K562 (cell line): ENCODE data around the gene SMPDL3B. TPM values are rescaled to one million over a fixed set of nuclear protein-coding genes. Genes with fewer than 3 reads are reported as not detected.
A peak's percentile ranks its signal among the peaks of the same experiment; 100 is the strongest.

Experiments used
- ATAC-seq: fragments of 200-7000 bp; cut with Tn5 transposase; 3 replicates; pipeline ENCODE4 v1.9.1; 2020; ENCODE audit warnings: moderate library complexity
- BruUV-seq: library from RNA; stranded (reverse); fragments of 400-500 nt; replicated peaks from 2 replicates; lab custom pipeline; 2021; lab: Mats Ljungman, UMichigan
- CTCF ChIA-PET: fragments of 300-600 bp; formaldehyde crosslinking; extraction: SDS; loops from one replicate; lab custom pipeline; 2021; ENCODE audit warnings: low intra/inter-chr PET ratio; lab: Yijun Ruan, JAX
- POLR2A ChIA-PET: fragments of 300-600, 350-650 bp; sonication (Branson Sonifier 250); formaldehyde crosslinking; extraction: SDS; loops from one replicate; lab custom pipeline; 2021; ENCODE audit warnings: antibody characterized with exemption, inconsistent platforms; lab: Yijun Ruan, JAX
- DNase-seq, 4 experiments: peaks; one replicate each; pipeline versions ENCODE4 v3.0.0 to v3.0.0-alpha.2; 2011 to 2018; ENCODE audit warnings: low spot score in 3 of 4, mixed read lengths in 3 of 4; ENCODE audit errors: extremely low read depth in 1 of 4
- FAIRE-seq: peaks from 2 replicates; lab custom pipeline; 2011; peaks lifted over from hg19 to GRCh38; lab: Jason Lieb, UNC
- H2AFZ ChIP-seq: 2 replicates; pipeline ENCODE4 v1.6.0; 2011; ENCODE audit warnings: low read depth, low read length, control low read depth, inconsistent platforms
- H3K27ac ChIP-seq: fragments of 200-600 bp; 3 replicates; pipeline ENCODE4 v1.8.0; 2011; ENCODE audit warnings: low read depth, mild to moderate bottlenecking, control low read depth, inconsistent platforms, low read length, moderate library complexity, mixed read lengths; ENCODE audit errors: extremely low read depth
- H3K27me3 ChIP-seq, 2 experiments: fragments of 300-600 bp in 1 of 2; 2 replicates in 1 of 2; 3 replicates in 1 of 2; pipeline versions ENCODE4 v1.6.0 to v1.8.0; 2011; ENCODE audit warnings: inconsistent platforms in 2 of 2, low read length in 2 of 2, mild to moderate bottlenecking in 1 of 2, mixed read lengths in 1 of 2, moderate library complexity in 1 of 2; ENCODE audit not compliant: control insufficient read depth in 2 of 2, insufficient read depth in 2 of 2
- H3K36me3 ChIP-seq: fragments of 300-600 bp; 3 replicates; pipeline ENCODE4 v1.8.0; 2011; ENCODE audit warnings: mild to moderate bottlenecking, low read length, inconsistent platforms; ENCODE audit not compliant: control insufficient read depth, insufficient read depth
- H3K4me1 ChIP-seq, 2 experiments: fragments of 200-600 bp in 1 of 2; replicated peaks in 1 of 2; 2 replicates in 1 of 2; 3 replicates in 1 of 2; pipeline versions ENCODE4 v1.5.1 to v1.8.0; 2011; ENCODE audit warnings: inconsistent platforms in 2 of 2, low read length in 2 of 2, mild to moderate bottlenecking in 1 of 2, mixed read lengths in 1 of 2, moderate library complexity in 1 of 2; ENCODE audit not compliant: control insufficient read depth in 2 of 2, insufficient read depth in 2 of 2
- H3K4me2 ChIP-seq: 2 replicates; pipeline ENCODE4 v1.6.1; 2011; ENCODE audit warnings: low read length, control low read depth, inconsistent platforms, mixed read lengths; ENCODE audit not compliant: insufficient read depth
- H3K4me3 ChIP-seq: fragments of 200-600 bp; sonication (generic), shearing (Covaris generic); 2 replicates; pipeline ENCODE4 v1.5.1; 2016; ENCODE audit warnings: control low read depth, inconsistent platforms
- H3K79me2 ChIP-seq: fragments of 200-600 bp; 3 replicates; pipeline ENCODE4 v1.8.0; 2011; ENCODE audit warnings: low read length, inconsistent platforms; ENCODE audit not compliant: control insufficient read depth, insufficient read depth
- H3K9ac ChIP-seq, 2 experiments: 2 replicates each; pipeline versions ENCODE4 v1.6.0 to v1.6.1; 2011; ENCODE audit warnings: low read depth in 2 of 2, low read length in 2 of 2, control low read depth in 1 of 2, inconsistent platforms in 1 of 2, mild to moderate bottlenecking in 1 of 2, mixed read lengths in 1 of 2; ENCODE audit not compliant: insufficient read depth in 1 of 2
- H3K9me1 ChIP-seq: one replicate; pipeline ENCODE4 v1.6.0; 2011; ENCODE audit warnings: inconsistent platforms, mild to moderate bottlenecking, low read length, moderate library complexity; ENCODE audit not compliant: control insufficient read depth, insufficient read depth
- H3K9me3 ChIP-seq: replicated peaks from 2 replicates; pipeline ENCODE4 v1.5.1; 2011; ENCODE audit warnings: low read depth, low read length, inconsistent platforms; ENCODE audit not compliant: control insufficient read depth, insufficient read depth
- H4K20me1 ChIP-seq: replicated peaks from 2 replicates; pipeline ENCODE4 v1.6.1; 2011; ENCODE audit warnings: low read length, inconsistent platforms, mixed read lengths; ENCODE audit not compliant: control insufficient read depth, insufficient read depth
- KAT7 ChIP-seq: sonication (generic); formaldehyde crosslinking; IDR thresholded peaks from 2 replicates; pipeline ENCODE4 v1.8.0; 2022; ENCODE audit warnings: missing genetic modification reagents, mild to moderate bottlenecking, borderline replicate concordance
- NFIC ChIP-seq: fragments of 450-650 bp; IDR thresholded peaks from 2 replicates; pipeline ENCODE4 v1.6.1; 2017; ENCODE audit warnings: mild to moderate bottlenecking, inconsistent platforms
- NFIX ChIP-seq: fragments of 250-450 bp; sonication (Bioruptor Pico); IDR thresholded peaks from 2 replicates; pipeline ENCODE4 v1.4.0; 2020; ENCODE audit warnings: low read depth, mild to moderate bottlenecking, moderate library complexity
- POLR2AphosphoS2 ChIP-seq: IDR thresholded peaks from 2 replicates; pipeline ENCODE4 v1.6.1; 2012; ENCODE audit warnings: low read length, improper control_type of control experiment
- ZNF316 ChIP-seq: fragments of 450-650 bp; IDR thresholded peaks from 2 replicates; pipeline ENCODE4 v1.6.1; 2016
- WGBS: fragments of 100-300 bp; shearing (Covaris generic); methylation state at CpG from one replicate; pipeline ENCODE4 v1.1.6; 2016; ENCODE audit warnings: low coverage, mixed read lengths; ENCODE audit not compliant: insufficient coverage; ENCODE audit errors: missing lambda C conversion rate; 5-methylcytosine and 5-hydroxymethylcytosine counted together
- in situ Hi-C: fragments of 300-500 bp; cut with MboI; formaldehyde crosslinking; loops from 4 replicates; pipeline ENCODE4 v1.15.0; 2018; ENCODE audit warnings: inconsistent platforms, mixed read lengths
- intact Hi-C: fragments of 100-400 bp; cut with micrococcal nuclease; formaldehyde crosslinking; loops from 2 replicates; pipeline ENCODE4 v1.14.2; 2022
- polyA plus RNA-seq, 8 experiments: library from polyadenylated mRNA; depleted of rRNA in 4 of 8; stranded (reverse) in 5 of 8; unstranded in 3 of 8; fragments of >200 nt; fragmentation: Nextera tagmentation in 2 of 8; fragmentation: Illumina TruSeq in 1 of 8; extraction: Ambion mirVana in 2 of 8; extraction: Trizol in 1 of 8; gene quantifications; 2 replicates each; pipeline versions ENCODE4 v1.2.1 to v1.2.3, GENCODE V29; 2011 to 2014; ENCODE audit warnings: inconsistent platforms in 1 of 8, missing spikeins in 1 of 8
- total RNA-seq, 7 experiments: library from RNA; depleted of rRNA in 6 of 7; stranded (reverse); fragments of >200 nt in 6 of 7; fragmentation: Illumina TruSeq in 2 of 7; extraction: Trizol in 2 of 7; gene quantifications; 2 replicates each; pipeline versions ENCODE4 v1.2.1 to v1.2.3, GENCODE V29; 2011 to 2021; ENCODE audit warnings: low replicate concordance in 1 of 7

Gene SMPDL3B
- total and polyA plus RNA-seq, 9 of the 15 experiments (the other 6 are each of a cell fraction or from before 2014, with no cell fraction given): 0.07 to 1.2 (median 0.73) TPM

- H3K4me2 ChIP-seq: no peak overlapping the region
- no peak for FAIRE-seq
- TF ChIP-seq NFIX (CRISPR knock-in tag) (peak; percentile 89), POLR2AphosphoS2 (no peak), NFIC (peak; percentile 96)
- TF ChIP-seq, all 486 proteins: peak for 2
- Histone ChIP-seq H3K27me3 (no peaks in the 10 kb centered on the region), H3K27ac (no peak overlapping the region), H2AFZ (no peak overlapping the region), H3K4me3 (no peak overlapping the region), H3K9ac (no peak overlapping the region), H4K20me1 (no peaks in the 10 kb centered on the region), H3K79me2 (no peaks in the 10 kb centered on the region), H3K9me3 (no peaks in the 10 kb centered on the region), H3K4me1 (peaks cover 0 to 3% of the 10 kb centered on the region in 2 experiments; a peak in 1 of 5 replicates), H3K36me3 (peaks cover 65% of the 10 kb centered on the region), H3K9me1 (no peaks in the 10 kb centered on the region)
- ATAC-seq (no peak), DNase-seq (no peak)
- intact Hi-C loops: no loop called here
- ChIA-PET CTCF (no interaction called here), POLR2A (interaction anchor here (0.6 to 2.5 kb wide), 10 partner anchors 9 to 1285 kb away, joined by 3 to 13 read pairs (median 4); partner anchors contain the start of genes TAF12 and XKR8)
- BruUV-seq: no TSS peak
- in situ Hi-C loops: no loop called here
Measured at GRCh38 chr1:27971674-27972073, 36.9 kb downstream of the SMPDL3B start.

- no peak for ATAC-seq
- no peaks in the 10 kb centered on the region for H3K9me1 ChIP-seq
- no peaks in the 10 kb centered on the region for H3K27me3 ChIP-seq
- no peak overlapping the region for H3K9ac ChIP-seq
- TF ChIP-seq KAT7 (CRISPR knock-in tag) (no peak), ZNF316 (0 out of 2 replicates have a peak, but pooled peaks have one; percentile 22)
- in situ Hi-C loops (no loop called here), intact Hi-C loops (no loop called here)
- H3K79me2 ChIP-seq: no peaks in the 10 kb centered on the region
- H2AFZ ChIP-seq: no peak overlapping the region
- H3K9me3 ChIP-seq: no peaks in the 10 kb centered on the region
- H3K4me2 ChIP-seq: no peak overlapping the region
- POLR2A ChIA-PET: interaction anchor here (0.6 to 2.5 kb wide), 10 partner anchors 8 to 1285 kb away, joined by 3 to 13 read pairs (median 4); partner anchors contain the start of genes TAF12 and XKR8
- 96% methylated on average over 4 of the region's 4 CpGs for WGBS
- CTCF ChIA-PET: no interaction called here
- no TSS peak for BruUV-seq
- H4K20me1 ChIP-seq: no peaks in the 10 kb centered on the region
- FAIRE-seq: no peak
- peaks cover 69% of the 10 kb centered on the region for H3K36me3 ChIP-seq
- H3K4me1 ChIP-seq: no peaks in the 10 kb centered on the region
- no peak overlapping the region for H3K27ac ChIP-seq
- no peak for DNase-seq
- no peak overlapping the region for H3K4me3 ChIP-seq
Measured at GRCh38 chr1:27972141-27972540, 37.3 kb downstream of the SMPDL3B start.
